HepG2 (cell line): Measurements from ENCODE around the gene PRDX5. TPM values are rescaled to one million over a fixed set of nuclear protein-coding genes. Genes with fewer than 3 reads are reported as not detected.

Experiments used
- AFF4 ChIP-seq: sonication (generic); formaldehyde crosslinking; IDR thresholded peaks from 2 replicates; pipeline ENCODE4 v1.4.0; 2020; ENCODE audit warnings: missing genetic modification reagents
- ETV5 ChIP-seq: IDR thresholded peaks from 2 replicates; pipeline ENCODE4 v1.6.1; 2018; ENCODE audit warnings: missing biosample characterization, missing genetic modification reagents, inconsistent platforms, borderline replicate concordance
- GABPB1 ChIP-seq: IDR thresholded peaks from 2 replicates; pipeline ENCODE4 v1.6.1; 2016; ENCODE audit warnings: mild to moderate bottlenecking, missing genetic modification reagents, moderate library complexity, missing compliant biosample characterization
- KLF16 ChIP-seq, 2 experiments: sonication (generic) in 1 of 2; formaldehyde crosslinking in 1 of 2; IDR thresholded peaks; 2 replicates each; pipeline versions ENCODE4 v1.6.1 to v1.8.0; 2016 to 2023; ENCODE audit warnings: missing genetic modification reagents in 2 of 2, missing compliant biosample characterization in 1 of 2
- MLLT10 ChIP-seq: sonication (generic); formaldehyde crosslinking; IDR thresholded peaks from 2 replicates; pipeline ENCODE4 v1.4.0; 2020; ENCODE audit warnings: missing genetic modification reagents
- NR2F2 ChIP-seq: IDR thresholded peaks from 2 replicates; pipeline ENCODE4 v1.6.1; 2012; ENCODE audit warnings: low read depth, inconsistent platforms, borderline replicate concordance
- PAWR ChIP-seq: sonication (generic); formaldehyde crosslinking; IDR thresholded peaks from 2 replicates; pipeline ENCODE4 v1.4.0; 2020; ENCODE audit warnings: missing genetic modification reagents, mild to moderate bottlenecking, borderline replicate concordance
- ZNF672 ChIP-seq: sonication (generic); formaldehyde crosslinking; IDR thresholded peaks from 2 replicates; pipeline ENCODE4 v1.8.1; 2022; ENCODE audit warnings: missing genetic modification reagents
- ZNF687 ChIP-seq: sonication (generic); formaldehyde crosslinking; IDR thresholded peaks from 2 replicates; pipeline ENCODE4 v1.5.1; 2020; ENCODE audit warnings: mild to moderate bottlenecking, missing genetic modification reagents, moderate library complexity
- ZNF788 ChIP-seq: sonication (generic); formaldehyde crosslinking; IDR thresholded peaks from 2 replicates; pipeline ENCODE4 v1.5.0; 2020; ENCODE audit warnings: mild to moderate bottlenecking, missing genetic modification reagents, borderline replicate concordance
- polyA plus RNA-seq, 8 experiments: library from polyadenylated mRNA; depleted of rRNA in 3 of 8; stranded (reverse) in 7 of 8; unstranded in 1 of 8; fragments of >200 nt; fragmentation: Illumina TruSeq in 4 of 8; extraction: Trizol in 4 of 8; gene quantifications; 2 replicates each; pipeline versions ENCODE4 v1.2.1 to v1.2.3, GENCODE V29; 2011 to 2016; ENCODE audit warnings: low read depth in 4 of 8, missing spikeins in 1 of 8, mixed read lengths in 1 of 8; ENCODE audit not compliant: insufficient read depth in 1 of 8
- total RNA-seq, 5 experiments: library from RNA; depleted of rRNA; stranded (reverse); fragments of >200 nt; fragmentation: Illumina TruSeq; extraction: Trizol; gene quantifications; 2 replicates each; pipeline ENCODE4 v1.2.3, GENCODE V29; 2016; ENCODE audit warnings: low read depth in 1 of 5

The PRDX5 gene
- total and polyA plus RNA-seq, 2 of the 13 experiments (the other 11 are each of a cell fraction or from before 2014, with no cell fraction given) = 215 to 311 TPM

GRCh38 chr11:64348383-64349024 is 30.6 kb downstream of the PRDX5 start (continued):
- TF ChIP-seq AFF4 (CRISPR knock-in tag) = no peak
- 0 out of 2 replicates have a peak, but pooled peaks have one; percentile 24 for TF ChIP-seq ETV5 (CRISPR knock-in tag)
- TF ChIP-seq GABPB1 (CRISPR knock-in tag) = peak; percentile 35; the same call in 1 of the 2 replicates
- peak; percentile 57 for TF ChIP-seq ZNF687 (CRISPR knock-in tag)
- peak; percentile 56 for TF ChIP-seq NR2F2
- no peak for TF ChIP-seq ZNF788 (CRISPR knock-in tag)
- no peak for TF ChIP-seq ZNF672 (CRISPR knock-in tag)
- TF ChIP-seq MLLT10 (CRISPR knock-in tag) = no peak
- TF ChIP-seq PAWR (CRISPR knock-in tag) = no peak
- no peak for TF ChIP-seq KLF16 (CRISPR knock-in tag; IDR thresholded peaks at IDR 0.05)
